Astrocyte of the cerebellum (primary cell): ENCODE measurements around the gene KIF1A.

Experiments used
- DNase-seq: peaks from one replicate; pipeline ENCODE4 v3.0.0-alpha.2; 2011; ENCODE audit warnings: low read depth
- H3K4me3 ChIP-seq: 2 replicates; pipeline ENCODE4 v1.5.1; 2011; ENCODE audit warnings: mild to moderate bottlenecking, low read depth, low read length, moderate library complexity
- in situ Hi-C: cut with HindIII; loops from 2 replicates; pipeline ENCODE4 v1.10.0; 2017; ENCODE audit warnings: low sequenced_read_pairs
- TF ChIP-seq, protein P1 (sequence below): IDR thresholded peaks from 2 replicates; pipeline ENCODE4 v1.5.1; 2012; ENCODE audit warnings: low read length, low read depth, moderate library complexity, mild to moderate bottlenecking; ENCODE audit errors: missing control alignments

Gene KIF1A

DNA sequence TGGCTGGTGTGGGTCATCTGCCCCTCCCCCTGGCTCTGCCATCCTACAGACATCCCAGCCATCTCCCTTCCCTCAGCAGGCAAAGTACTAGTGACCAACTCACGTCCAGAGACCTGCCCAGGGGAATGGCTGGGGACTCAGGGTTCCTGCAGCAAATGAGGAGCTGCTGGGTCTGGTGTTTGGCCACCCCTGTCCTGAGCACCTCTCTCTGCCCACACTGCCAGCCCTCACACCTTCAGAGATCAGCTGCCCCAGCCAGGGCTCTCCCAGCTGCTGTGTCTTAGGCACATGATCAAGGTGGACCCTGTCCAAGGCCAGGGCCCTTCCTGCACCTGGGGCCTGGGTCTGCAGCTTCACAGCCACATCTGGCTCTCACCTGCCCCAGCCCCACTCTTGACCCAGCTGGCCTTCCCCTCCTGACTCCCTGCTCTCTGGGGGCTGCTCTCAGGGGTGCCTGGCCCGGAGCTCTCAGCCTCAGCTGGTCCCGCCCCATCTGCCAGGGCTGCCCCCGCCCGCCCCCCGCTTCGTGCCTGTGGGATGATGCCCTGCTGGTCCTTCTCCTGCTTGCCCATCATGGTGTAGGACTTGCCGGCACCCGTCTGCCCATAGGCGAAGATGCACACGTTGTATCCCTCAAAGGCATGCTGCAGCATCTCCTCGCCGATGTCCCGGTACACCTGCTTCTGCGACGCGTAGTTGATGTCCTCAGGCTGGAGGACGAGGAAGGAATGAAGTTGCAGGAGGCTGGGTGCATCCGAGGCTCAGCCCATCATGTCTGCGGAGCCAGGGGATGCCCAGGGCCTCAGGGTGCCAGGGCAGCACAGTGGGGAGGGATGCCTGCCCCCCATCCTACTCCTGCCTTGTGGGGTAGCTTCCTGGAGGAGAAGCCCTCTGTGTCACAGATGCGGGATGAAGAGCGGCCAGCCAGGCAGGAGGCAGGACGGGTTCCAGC lies 32.2 kb downstream of the KIF1A start:
- no peak for DNase-seq
- TF ChIP-seq, protein P1, sequence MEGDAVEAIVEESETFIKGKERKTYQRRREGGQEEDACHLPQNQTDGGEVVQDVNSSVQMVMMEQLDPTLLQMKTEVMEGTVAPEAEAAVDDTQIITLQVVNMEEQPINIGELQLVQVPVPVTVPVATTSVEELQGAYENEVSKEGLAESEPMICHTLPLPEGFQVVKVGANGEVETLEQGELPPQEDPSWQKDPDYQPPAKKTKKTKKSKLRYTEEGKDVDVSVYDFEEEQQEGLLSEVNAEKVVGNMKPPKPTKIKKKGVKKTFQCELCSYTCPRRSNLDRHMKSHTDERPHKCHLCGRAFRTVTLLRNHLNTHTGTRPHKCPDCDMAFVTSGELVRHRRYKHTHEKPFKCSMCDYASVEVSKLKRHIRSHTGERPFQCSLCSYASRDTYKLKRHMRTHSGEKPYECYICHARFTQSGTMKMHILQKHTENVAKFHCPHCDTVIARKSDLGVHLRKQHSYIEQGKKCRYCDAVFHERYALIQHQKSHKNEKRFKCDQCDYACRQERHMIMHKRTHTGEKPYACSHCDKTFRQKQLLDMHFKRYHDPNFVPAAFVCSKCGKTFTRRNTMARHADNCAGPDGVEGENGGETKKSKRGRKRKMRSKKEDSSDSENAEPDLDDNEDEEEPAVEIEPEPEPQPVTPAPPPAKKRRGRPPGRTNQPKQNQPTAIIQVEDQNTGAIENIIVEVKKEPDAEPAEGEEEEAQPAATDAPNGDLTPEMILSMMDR: no peak
- in situ Hi-C loops: no loop called here
- H3K4me3 ChIP-seq: no peak overlapping the region

DNA sequence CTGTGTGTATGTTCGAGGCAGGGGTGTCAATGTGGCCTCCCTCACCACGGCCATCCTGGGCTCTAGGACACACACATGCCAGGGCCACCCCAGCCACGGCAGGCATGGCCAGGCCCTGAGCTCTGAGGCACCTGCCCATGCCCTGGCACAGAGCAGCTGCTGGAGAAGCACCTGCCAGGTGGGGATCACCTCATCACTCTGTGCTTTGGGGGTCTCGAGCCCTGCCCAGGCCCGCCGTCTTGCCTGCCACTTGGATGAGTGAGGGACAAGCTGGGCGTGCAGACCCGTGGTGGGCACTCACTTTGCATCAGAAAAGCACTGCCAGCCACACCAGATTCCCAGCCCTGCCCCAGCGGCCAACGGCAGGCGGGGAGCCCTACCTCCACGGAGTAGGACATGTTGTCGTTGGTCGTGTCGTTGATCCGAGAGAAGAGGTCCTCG lies 33.1 kb downstream of the KIF1A start:
- no peak for DNase-seq
- TF ChIP-seq, protein P1: no peak

GRCh38 chr2:240786355-240786841 lies 33.6 kb downstream of the KIF1A start:
- H3K4me3 ChIP-seq: no peak overlapping the region
- TF ChIP-seq, protein P1: no peak
- in situ Hi-C loops: no loop called here
- no peak for DNase-seq

More for the DNA sequence above, 33.1 kb downstream of the KIF1A start:
- in situ Hi-C loops: no loop called here
- H3K4me3 ChIP-seq: no peak overlapping the region

- in situ Hi-C loops: no loop called here
- DNase-seq: no peak
- TF ChIP-seq, protein P1: no peak
- no peak overlapping the region for H3K4me3 ChIP-seq
Measured at GRCh38 chr2:240785424-240786335, 34.3 kb downstream of the KIF1A start.

DNA sequence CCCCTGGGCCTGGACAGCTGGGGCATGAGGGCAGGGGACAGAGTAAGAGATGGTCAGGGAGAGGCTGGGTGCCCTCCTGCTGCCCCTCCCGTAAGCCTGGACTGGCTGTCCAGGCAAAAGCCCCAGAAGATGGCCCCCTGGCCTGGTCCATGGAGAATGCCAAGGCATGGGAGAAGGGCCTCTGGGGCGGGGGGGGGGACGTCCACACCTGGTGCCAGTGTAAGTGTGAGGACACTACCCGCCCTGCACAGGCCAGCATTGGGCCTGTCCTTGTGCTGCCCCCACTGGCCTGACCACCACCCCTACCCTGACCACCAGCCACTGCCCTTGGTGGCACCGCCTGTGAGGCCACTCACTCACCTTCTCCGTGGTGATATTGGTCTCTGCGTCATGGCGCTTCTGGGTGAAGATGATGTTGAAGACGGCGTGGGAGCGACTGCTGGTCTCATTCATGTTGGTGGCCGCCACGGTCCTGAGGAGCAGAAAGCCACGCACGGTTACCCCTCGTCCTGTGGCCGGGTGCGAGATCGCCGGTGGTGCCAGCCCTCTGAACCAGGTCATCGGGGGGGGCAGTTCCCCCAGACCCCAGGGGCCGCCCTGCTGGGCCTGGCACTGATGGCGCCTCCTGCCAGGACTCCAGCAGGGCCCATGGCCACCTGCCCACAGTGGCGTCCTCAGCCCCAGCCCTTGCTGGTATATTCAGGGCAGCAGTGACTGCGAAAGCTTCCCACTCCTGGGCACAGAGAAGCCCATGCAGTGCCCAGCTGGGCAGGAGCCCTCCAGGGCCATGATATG lies 35.2 kb downstream of the KIF1A start:
- in situ Hi-C loops: no loop called here
- DNase-seq: no peak
- TF ChIP-seq, protein P1: no peak
- no peak overlapping the region for H3K4me3 ChIP-seq
